GM19035 (cell line): ENCODE results near the gene COPS4.
"Not testable (repeated sequence)": the region's sequence is repeated elsewhere in the genome, so short reads cannot be mapped to it uniquely, and the experiment has no call there.

ENCODE experiments used
- ATAC-seq: cut with Tn5 transposase; IDR thresholded peaks from one replicate; pipeline ENCODE4 v1.9.1; 2021; ENCODE audit not compliant: unreplicated experiment

The COPS4 gene

DNA sequence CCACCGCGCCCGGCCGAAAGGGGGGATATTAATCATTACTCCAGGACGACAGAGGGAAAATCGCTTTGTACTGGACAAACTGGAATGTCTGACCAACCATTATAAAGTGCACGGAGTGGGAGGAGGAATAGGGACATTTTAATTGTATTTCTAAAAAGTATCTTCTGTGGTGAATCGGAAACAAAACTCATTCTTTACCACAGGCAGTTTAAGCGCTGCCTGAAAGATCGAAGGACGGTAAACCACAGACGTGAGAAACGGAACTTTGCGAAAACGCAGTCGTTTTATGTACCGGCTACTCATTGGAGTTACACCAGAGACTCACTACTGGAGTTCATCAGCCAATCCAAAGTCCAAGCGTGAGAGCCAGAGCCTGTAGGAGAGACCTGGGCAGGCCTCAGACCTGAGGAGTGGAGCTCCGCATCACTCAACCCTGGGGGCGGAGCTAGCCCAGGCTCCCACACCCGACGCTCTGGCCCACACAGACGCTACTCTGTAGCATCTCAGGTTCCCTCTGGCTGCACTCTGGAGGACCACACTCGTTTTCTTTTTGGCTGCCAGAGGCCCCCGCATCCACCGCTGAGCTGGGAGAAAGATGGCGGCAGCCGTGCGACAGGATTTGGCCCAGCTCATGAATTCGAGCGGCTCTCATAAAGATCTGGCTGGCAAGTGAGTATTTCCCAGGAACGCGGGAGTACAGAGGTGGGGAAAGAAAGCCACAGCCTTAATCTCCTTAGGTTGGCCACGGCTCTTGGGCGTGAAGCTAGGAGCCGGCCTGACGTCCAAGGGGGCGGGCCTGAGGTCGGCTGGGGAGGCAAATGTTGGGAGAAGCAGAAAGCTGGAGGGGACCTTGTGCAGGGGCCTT is at the start of gene COPS4:
TSS of gene COPS4 (plus strand) at position 554 of the 865 bp plus-strand sequence. CDS start at position 596, 42 bp downstream.
- peak; percentile 99 for ATAC-seq

DNA sequence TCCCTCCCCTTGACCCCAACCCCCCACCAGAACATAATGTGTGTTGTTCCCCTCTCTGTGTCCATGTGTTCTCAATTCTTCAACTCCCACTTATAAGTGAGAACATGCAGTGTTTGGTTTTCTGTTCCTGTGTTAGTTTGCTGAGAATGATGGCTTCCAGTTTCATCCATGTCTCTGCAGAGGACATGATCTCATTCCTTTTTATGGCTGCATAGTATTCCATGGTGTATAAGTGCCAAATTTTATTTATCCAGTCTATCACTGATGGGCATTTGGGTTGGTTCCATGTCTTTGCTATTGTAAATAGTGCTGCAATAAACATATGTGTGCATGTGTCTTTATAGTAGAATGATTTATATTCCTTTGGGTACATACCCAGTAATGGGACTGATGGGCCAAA is 47.5 kb upstream of the COPS4 start:
- not testable (repeated sequence) for ATAC-seq

DNA sequence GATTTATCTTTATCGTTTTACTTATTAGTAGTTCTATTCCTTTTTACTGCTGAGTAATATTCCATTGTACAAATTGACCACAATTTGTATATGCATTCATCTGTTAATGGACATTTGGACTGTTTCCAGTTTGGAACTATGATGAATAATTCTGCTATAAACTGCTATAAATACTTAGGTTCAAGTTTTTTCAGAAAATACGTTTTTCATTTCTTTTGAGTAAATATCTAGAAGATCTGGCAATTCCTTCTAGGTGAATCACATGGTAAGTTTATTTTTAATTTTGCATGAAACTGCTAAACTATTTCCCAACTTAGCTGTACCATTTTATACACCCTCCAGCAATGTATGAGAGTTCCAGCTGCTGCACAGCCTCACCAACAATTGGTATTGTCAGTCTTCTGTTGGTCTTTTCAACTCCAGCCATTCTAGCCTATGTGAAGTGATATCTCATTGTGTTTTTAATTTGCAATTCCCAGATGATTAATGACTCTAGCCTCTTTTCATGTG is 46.6 kb upstream of the COPS4 start:
- ATAC-seq, result no peak

DNA sequence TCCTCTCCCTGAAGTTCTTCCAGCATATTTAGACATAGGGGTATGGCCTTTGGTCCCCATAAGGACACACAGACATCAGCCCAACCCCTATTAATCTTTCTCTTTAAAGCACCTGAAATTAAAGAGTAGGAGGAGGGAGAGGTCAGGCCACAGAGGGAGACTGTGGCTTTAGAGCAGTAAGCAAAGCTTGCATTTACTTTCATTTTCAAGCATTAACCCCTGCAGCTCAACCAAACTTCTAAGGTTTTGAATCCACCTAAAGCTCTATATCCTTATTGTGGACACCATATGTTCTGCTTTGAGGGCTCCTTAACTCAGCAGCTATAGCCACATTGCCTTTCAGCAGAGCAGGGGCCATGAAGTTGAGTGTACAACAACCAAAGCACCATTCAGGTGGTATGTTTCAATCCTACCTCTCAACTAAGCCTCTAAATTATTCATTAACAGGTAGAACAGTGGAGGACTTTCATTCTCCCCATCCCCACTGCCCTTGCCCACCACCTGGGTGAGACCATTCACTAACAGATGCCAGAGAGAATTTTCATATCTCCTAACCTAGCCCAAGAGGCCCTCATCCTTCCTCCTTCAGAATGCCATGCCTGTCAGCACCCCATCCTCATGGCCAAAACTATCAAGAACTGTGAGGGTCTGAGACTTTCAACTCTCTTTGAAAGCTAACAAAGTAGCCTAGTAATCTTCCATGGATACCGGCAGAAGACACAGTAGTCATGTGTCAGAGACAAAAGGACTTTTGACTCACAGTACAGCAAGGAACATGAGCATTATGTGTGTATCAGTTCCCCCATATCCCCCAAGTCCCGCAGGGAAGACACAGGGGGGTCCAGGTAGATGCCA is 45.2 kb upstream of the COPS4 start:
- peak; percentile 91 for ATAC-seq

DNA sequence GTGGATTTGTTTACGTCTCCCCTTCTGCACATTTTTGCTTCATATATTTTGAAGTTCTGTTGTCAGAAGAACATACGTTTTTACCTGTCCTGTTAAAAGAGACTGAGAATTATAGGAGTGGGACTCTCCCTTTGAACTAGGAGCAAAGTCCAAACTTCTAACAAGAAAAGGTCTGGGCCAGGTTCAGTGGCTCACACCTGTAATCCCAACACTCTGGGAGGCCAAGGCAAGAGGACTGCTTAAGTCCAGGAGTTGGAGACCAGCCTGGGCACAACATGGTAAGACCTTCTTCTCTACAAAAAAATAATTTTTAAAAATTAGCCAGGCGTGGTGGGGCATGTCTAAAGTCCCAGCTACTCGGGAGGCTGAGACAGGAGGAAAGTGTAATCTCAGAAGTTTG is 40.1 kb upstream of the COPS4 start:
- no peak for ATAC-seq

DNA sequence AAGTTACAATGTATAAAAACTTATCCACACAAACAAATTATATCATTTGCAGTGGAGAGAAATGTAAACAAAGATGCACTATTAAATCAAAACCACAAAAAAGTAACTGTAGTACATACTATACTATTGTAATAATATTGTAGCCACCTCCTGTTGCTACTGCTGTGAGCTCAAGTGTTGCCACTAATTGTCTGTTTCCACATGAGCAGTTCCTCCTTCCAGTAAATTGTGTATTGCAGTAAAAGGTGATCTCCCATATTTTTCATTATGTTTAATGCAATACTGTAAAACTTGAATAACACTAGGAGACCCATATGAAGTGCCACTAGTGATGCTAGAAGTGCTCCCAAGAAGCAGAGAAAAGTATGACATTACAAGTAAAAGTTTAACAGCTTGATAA is 36.1 kb upstream of the COPS4 start:
- no peak for ATAC-seq

DNA sequence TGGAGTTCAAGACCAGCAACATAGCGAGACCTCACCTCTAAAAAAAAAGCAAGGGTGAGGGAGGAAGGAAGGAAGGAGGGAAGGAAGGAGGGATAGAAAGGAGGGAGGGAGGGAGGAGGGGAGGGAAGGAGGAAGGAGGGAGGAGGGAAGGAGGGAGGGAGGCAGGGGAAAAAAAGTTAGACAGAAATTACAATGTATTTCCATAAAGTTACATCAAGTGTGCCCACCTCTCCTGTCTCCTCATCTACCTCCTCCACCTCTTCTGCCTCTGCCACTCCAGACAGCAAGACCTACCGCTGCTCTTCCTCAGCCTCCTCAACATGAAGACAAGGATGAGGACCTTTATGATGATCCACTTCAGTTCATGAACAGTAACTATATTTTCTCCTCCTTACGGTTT is 32.7 kb upstream of the COPS4 start:
- ATAC-seq, result no peak

DNA sequence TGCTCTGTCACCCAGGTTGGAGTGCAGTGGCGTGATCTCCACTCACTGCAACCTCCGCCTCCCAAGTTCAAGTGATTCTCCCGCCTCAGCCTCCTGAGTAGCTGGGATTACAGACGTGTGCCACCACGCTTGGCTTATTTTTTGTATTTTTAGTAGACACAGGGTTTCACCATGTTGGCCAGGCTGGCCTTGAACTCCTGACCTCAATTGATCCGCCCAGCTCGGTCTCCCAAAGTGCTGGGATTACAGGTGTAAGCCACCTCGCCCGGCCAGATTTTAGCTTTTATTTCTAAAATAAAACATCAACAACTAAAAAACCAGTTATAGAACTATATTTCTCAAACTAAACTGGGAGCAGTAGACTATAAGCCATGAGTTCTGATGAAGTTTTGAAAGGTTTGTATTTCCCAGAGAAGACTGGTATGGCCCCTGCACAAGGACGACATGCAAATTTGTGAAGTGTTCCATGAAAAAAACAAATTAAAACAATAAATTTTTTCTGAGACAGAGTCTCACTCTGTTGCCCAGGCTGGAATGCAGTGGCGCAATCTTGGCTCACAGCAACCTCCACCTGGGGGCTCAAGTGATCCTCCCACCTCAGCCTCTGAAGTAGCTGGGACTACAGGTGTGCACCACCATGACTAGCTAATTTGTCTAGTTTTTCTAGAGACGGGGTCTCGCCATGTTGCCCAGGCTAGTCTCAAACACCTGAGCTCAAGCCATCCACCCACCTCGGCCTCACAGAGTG is 31.8 kb upstream of the COPS4 start:
- not testable (repeated sequence) for ATAC-seq

DNA sequence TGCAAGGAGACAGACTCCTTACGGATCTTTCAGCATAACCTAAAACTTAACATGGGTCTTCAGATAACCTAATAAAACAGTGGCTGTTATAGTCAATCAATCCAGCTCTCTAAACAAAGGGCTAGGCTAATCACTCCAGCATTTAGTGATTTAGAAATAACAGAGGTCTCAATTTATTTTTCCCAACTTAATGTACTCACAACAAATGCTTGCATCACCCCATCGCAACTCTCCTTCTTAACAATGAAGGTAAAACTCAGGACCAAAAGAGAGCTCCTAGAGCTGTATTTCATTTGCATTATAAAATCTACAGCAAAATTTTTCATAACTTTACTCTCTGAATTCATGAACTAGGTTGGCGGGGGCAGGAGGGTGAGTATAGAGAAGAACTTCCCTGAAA is 25.5 kb upstream of the COPS4 start:
- no peak for ATAC-seq

DNA sequence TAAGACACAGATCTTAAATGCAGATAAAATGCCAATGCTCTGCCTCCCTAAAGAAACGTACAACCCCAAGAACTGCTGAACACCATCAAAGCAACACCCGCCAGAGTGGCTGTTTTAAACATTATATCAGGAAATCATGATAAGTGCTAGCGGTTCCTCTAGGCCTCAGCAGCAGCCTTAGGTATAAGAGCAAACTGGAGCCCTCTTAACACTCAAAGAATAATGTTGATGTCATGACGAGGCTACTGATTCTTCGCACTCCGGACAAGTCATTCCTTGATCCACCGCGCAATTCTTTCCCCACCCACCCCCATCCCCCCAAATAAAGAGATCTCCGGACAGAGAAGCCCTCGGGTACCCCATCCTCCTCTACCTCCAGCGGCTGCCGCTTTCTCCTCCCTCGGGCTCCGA is 24.9 kb upstream of the COPS4 start:
- no peak for ATAC-seq

DNA sequence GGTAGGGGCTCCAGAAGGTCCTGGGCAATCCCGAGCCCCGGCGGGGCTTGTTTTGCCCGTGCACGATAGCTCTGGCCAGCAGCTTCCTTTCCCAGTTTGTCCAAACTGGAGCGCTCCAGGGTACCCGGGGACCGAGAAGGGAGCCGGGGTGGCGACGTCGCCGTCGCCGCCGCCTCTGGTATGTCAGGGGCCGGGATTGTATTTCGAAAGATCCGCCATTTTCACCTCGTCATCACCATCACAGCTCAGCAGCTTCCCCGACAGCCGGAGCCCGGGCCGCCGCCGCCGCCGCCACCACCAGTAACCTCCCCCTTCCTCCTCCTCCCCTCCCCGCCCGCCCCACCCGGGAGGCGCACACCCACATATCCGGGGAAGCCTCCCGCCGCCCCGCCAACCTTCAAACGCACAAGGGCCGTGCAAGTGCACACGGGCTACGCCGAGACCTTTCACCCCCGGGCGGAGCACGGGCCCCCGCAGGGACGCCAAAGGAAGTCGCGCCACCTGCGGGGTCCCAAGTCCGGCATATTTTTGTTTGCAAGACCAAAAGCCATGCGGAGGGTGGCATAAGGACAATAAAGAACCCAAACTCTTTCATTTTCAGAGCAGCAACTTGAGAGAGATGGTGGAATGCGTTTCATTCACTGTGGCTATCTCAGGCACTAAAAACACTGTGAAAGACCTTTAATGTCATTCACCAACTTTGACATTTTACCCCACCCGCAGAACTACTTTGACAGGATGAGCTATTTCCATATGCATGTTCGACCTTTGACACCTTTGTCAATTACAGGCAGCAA is 24.3 kb upstream of the COPS4 start, which contains the start of gene LIN54:
TSS of gene LIN54 (minus strand) at position 302 of the 797 bp plus-strand sequence. CDS start 25,979 bp downstream, outside the sequence.
- peak; percentile 51 for ATAC-seq

DNA sequence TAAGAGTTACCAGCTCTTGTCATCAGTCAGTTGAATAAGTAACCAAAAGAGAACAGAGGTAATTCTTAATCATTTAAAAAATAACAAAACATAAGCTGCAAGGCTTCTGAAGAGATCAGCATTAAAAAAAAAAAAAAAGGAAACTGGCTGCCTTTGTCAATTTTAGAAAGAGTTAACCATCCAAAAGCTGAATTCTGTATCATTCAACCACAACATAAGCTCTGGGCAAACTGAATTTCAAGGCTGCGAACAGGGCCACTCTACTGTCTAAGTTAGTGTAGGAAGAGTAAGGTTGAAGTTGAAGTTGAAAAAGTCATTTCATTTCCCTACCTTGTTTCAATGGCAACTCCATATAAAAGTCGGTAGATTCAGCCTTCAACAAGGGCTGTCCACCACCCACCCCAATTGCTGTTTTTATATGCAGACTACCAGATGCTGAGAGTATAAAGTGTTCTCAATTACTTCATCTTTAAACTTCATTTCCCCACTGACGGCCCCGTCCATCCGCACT is 23.2 kb upstream of the COPS4 start:
- ATAC-seq, result no peak

DNA sequence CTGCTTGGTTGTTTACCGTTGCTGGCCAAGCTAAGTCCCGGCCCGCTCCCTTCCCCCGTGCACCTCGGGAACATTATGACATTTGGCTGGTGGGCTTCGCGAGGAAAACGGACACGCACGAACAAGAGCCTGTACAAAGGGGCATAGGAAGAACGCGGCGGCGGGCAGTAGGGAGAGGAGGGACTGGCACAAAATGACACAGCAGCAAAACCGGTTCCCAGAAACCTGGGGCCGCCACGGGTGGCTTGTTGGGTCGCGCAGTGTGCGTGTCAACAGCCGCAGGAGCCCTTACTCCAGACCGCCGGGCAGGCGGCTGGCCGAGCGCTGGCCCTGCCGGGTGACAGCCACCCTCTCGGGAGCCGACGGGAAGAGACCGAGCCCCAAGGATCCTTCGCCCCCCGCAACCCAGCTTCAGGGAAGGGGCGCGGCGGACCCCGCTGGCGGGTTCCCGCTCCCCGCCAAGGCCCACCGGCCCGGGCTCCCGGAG is 22.7 kb upstream of the COPS4 start:
- ATAC-seq, result peak; percentile 16

DNA sequence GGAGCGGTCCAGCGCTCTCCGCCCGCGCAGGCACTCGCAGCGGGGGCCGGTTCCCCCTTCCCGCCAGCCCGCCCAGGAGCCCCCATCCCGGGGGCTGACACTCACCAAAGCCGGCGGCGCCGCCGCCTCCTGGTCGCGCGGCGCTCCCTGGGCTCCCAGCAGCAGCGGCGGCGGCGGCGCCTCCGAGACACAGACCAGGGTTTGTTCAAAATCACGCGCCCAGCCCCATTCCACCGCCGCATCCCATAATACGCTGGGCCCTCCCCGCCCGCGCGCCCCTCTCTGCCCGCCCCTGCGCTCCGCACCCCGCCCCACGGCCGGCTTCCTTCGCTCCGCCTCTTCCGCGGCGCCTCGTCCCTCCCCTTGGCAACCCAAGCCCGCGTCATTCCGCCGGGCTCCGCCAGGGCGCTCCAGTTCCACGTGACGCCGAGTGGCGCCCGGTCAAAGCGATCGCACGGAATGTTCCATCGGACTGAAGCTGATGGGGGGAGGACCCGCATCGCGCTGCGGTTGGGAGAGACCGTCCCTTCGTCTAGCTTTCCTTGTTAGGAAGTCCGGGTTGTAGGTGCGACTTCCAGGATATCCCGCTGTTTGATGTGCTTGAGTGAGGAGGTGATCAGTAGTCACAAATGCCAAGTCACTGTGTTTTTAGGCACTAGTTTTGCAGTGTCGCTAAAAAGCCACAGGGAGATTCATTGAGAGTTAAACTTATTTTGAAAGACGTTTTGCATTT is 22.1 kb upstream of the COPS4 start:
- ATAC-seq, result peak; percentile 80

DNA sequence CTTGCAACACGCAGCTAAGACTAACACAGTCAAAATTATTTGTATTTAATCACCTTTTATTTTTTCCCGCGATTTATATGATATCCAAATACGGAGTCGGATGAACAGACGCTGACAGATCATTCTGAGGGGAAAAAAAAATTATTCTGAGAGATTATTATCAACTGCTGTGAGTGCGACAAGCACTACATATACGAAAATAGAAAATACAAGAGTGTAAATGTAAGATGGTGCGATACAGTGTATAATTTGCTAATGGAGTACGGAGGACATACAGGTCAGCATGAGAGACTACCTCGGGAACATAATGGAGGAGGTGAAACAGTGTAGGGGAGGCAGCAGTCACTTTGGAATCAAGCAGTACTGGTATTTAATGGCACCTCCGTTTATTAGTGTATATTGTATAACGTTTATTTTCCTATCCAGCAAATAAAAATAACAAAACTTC is 21.5 kb upstream of the COPS4 start:
- no peak for ATAC-seq

DNA sequence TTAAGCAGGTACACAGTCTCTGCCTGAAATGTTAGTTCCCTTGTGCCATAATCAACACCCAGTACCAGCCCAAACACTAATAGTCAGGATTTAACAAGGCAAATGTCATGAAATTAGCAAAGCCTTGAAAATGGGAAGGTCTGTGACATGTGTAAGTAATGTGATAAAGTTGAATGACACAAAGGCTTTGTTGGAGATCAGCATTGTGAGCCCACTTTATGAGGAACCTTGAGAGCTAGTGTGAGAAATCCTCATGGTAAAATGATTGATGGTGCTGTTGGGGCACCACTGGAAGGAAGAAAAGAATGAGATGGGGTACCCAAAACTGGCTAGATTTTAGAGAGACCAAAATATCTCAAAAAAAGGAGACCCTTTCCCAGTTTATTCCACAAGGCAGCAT is 21.1 kb upstream of the COPS4 start:
- ATAC-seq, result no peak

DNA sequence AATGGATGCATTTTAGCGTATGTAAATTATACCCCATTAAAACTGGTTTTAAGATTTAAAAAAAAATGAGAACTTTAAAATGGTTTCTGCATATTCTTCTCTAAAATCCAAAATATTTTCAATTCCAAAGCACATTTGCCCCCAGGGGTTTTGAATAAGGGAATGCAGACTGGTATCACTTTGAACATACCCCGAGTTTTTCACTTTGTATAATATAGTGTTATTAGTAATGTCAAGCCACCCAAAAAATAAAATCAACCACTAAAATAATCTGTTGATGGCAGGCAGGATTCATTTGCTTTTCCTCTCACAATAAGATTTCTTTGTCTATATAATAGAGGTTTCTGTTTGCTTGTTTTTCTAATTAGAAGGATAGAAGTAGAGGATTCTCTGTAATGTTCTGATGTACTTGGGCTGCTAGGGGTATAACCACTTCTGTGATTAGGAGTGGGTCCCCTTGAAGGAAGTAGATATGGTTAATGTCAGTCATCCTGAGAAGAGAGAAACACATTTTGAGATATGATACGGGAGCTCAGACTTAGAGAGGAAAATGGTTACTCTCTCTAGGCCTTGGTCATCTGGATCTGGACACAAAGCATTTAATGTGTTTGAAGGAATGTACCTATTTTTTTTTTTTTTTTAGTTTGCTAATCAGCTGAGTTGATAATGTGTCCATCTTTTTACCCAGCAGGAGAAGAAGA is 15.0 kb upstream of the COPS4 start:
- ATAC-seq, result no peak

DNA sequence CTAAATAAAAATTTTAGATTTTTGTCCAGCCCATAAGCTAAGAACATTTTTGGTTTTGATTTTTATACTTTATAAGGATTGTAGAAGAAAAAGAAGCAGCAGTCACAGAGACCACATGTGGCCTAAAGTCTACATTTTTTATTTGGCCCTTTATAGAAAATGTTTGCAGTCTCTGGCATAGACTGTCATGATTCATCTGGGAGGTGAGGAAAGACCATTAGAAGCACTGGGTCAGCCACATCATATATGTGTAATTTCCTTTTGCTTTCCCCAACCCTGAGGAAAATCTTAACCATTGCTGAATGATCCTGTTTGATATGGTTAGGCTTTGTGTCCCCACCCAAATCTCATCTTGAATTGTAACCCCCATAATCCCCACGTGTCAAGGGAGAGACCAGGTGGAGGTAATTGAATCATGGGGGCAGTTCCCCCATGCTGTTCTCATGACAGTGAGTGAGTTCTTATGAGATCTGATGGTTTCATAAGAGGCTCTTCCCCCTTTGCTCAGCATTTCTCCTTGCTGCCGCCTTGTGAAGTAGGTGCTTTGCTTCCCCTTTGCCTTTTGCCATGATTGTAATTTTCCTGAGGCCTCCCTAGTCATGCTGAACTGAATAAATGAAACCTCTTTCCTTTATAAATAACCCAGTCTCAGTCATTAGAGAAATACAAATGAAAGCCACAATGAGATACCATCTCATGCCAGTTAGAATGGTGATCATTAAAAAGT is 12.1 kb upstream of the COPS4 start:
- ATAC-seq, result no peak
